Measurements from ENCODE around the gene DUOX1.

Gene DUOX1

GRCh38 chr15:45179221-45179985, 49.6 kb downstream of the DUOX1 start:
- Histone ChIP-seq H3K27ac (ENCODE audit: low read length) (no peak overlapping the region), H4K20me1 (ENCODE audit: insufficient read depth, low read length) (no peaks in the 10 kb centered on the region), H3K9ac (ENCODE audit: low read depth, low read length) (no peak overlapping the region), H3K27me3 (ENCODE audit: insufficient read depth, low read length, poor library complexity) (no peaks in the 10 kb centered on the region), H3K4me2 (ENCODE audit: insufficient read depth, low read length) (no peak overlapping the region), H3K36me3 (ENCODE audit: insufficient read depth, low read length) (no peaks in the 10 kb centered on the region), H2AFZ (ENCODE audit: low read depth, low read length) (no peak overlapping the region), H3K4me1 (ENCODE audit: insufficient read depth, low read length) (no peaks in the 10 kb centered on the region), H3K9me3 (ENCODE audit: insufficient read depth, low read length, severe bottlenecking) (no peaks in the 10 kb centered on the region), H3K4me3 (ENCODE audit: low read depth in 1 of 2, low read length in 2 of 2) (no peak overlapping the region), H3K79me2 (ENCODE audit: insufficient read depth, low read length) (no peaks in the 10 kb centered on the region)
- ATAC-seq (ENCODE audit: insufficient read depth, low read depth) (peak; percentile 49; the same call in 1 of the 3 replicates), DNase-seq (peak; percentile 20)
- TF ChIP-seq EZH2 (IDR thresholded peaks at IDR 0.05; ENCODE audit: borderline replicate concordance, low read depth, low read length, severe bottlenecking): no peak
- TF ChIP-seq CTCF (IDR thresholded peaks at IDR 0.05; ENCODE audit: borderline replicate concordance, extremely low read depth, low read length, poor library complexity, severe bottlenecking): peak; percentile 59

GRCh38 chr15:45180201-45180600, 50.4 kb downstream of the DUOX1 start:
- DNase-seq (no peak), ATAC-seq (ENCODE audit: insufficient read depth, low read depth) (no peak)
- no peak overlapping the region for H2AFZ ChIP-seq (ENCODE audit: low read depth, low read length)
- no peaks in the 10 kb centered on the region for H4K20me1 ChIP-seq (ENCODE audit: insufficient read depth, low read length)
- no peaks in the 10 kb centered on the region for H3K9me3 ChIP-seq (ENCODE audit: insufficient read depth, low read length, severe bottlenecking)
- no peaks in the 10 kb centered on the region for H3K27me3 ChIP-seq (ENCODE audit: insufficient read depth, low read length, poor library complexity)
- no peak overlapping the region for H3K9ac ChIP-seq (ENCODE audit: low read depth, low read length)
- no peak overlapping the region for H3K27ac ChIP-seq (ENCODE audit: low read length)
- H3K4me3 ChIP-seq (ENCODE audit: low read depth in 1 of 2, low read length in 2 of 2): no peak overlapping the region
- H3K4me1 ChIP-seq (ENCODE audit: insufficient read depth, low read length): 0 out of 2 replicates have a peak, but pooled peaks cover 3% of the 10 kb centered on the region
- H3K79me2 ChIP-seq (ENCODE audit: insufficient read depth, low read length): no peaks in the 10 kb centered on the region
- no peak for TF ChIP-seq EZH2 (IDR thresholded peaks at IDR 0.05; ENCODE audit: borderline replicate concordance, low read depth, low read length, severe bottlenecking)
- no peak for TF ChIP-seq CTCF (IDR thresholded peaks at IDR 0.05; ENCODE audit: borderline replicate concordance, extremely low read depth, low read length, poor library complexity, severe bottlenecking)
- no peak overlapping the region for H3K4me2 ChIP-seq (ENCODE audit: insufficient read depth, low read length)
- no peaks in the 10 kb centered on the region for H3K36me3 ChIP-seq (ENCODE audit: insufficient read depth, low read length)

- H3K4me2 ChIP-seq (ENCODE audit: insufficient read depth, low read length): no peak overlapping the region
- H3K4me1 ChIP-seq (ENCODE audit: insufficient read depth, low read length): peaks cover 3% of the 10 kb centered on the region; the same call in 1 of the 2 replicates
- no peak for DNase-seq
- no peaks in the 10 kb centered on the region for H3K36me3 ChIP-seq (ENCODE audit: insufficient read depth, low read length)
- H3K27me3 ChIP-seq (ENCODE audit: insufficient read depth, low read length, poor library complexity): no peaks in the 10 kb centered on the region
- H2AFZ ChIP-seq (ENCODE audit: low read depth, low read length): no peak overlapping the region
- no peak overlapping the region for H3K27ac ChIP-seq (ENCODE audit: low read length)
- no peak for ATAC-seq (ENCODE audit: insufficient read depth, low read depth)
- no peaks in the 10 kb centered on the region for H3K79me2 ChIP-seq (ENCODE audit: insufficient read depth, low read length)
- H3K9ac ChIP-seq (ENCODE audit: low read depth, low read length): no peak overlapping the region
- H4K20me1 ChIP-seq (ENCODE audit: insufficient read depth, low read length): no peaks in the 10 kb centered on the region
- TF ChIP-seq EZH2 (IDR thresholded peaks at IDR 0.05; ENCODE audit: borderline replicate concordance, low read depth, low read length, severe bottlenecking): no peak
- no peak for TF ChIP-seq CTCF (IDR thresholded peaks at IDR 0.05; ENCODE audit: borderline replicate concordance, extremely low read depth, low read length, poor library complexity, severe bottlenecking)
- no peaks in the 10 kb centered on the region for H3K9me3 ChIP-seq (ENCODE audit: insufficient read depth, low read length, severe bottlenecking)
- no peak overlapping the region for H3K4me3 ChIP-seq (ENCODE audit: low read depth in 1 of 2, low read length in 2 of 2)
Measured at GRCh38 chr15:45180648-45181436, 51.0 kb downstream of the DUOX1 start.
